ENCODE measurements around the gene SCFD2. TPM values are rescaled to one million over a fixed set of nuclear protein-coding genes. Genes with fewer than 3 reads are reported as not detected.

Gene SCFD2
- total RNA-seq, 1 donor from 2014 or later, result 10.7 TPM

GRCh38 chr4:52880994-52881393 is 484.9 kb downstream of the SCFD2 start:
- Mint-ChIP-seq H3K36me3 (ENCODE audit: low read depth) (peaks cover 8% of the 10 kb centered on the region), H3K4me1 (ENCODE audit: low read depth) (no peaks in the 10 kb centered on the region), H3K4me3 (ENCODE audit: unreplicated experiment) (no peak overlapping the region), H3K9me3 (ENCODE audit: low read depth) (no peaks in the 10 kb centered on the region), H3K27ac (ENCODE audit: unreplicated experiment) (no peak overlapping the region), H3K27me3 (ENCODE audit: low read depth) (no peaks in the 10 kb centered on the region)
- DNase-seq (ENCODE audit: low spot score), result no peak
- TF ChIP-seq CTCF (IDR thresholded peaks at IDR 0.05), result no peak

GRCh38 chr4:52879471-52879870 is 486.4 kb downstream of the SCFD2 start:
- no peak for TF ChIP-seq CTCF (IDR thresholded peaks at IDR 0.05)
- H3K9me3 Mint-ChIP-seq (ENCODE audit: low read depth), result no peaks in the 10 kb centered on the region
- no peak overlapping the region for H3K27ac Mint-ChIP-seq (ENCODE audit: unreplicated experiment)
- H3K4me1 Mint-ChIP-seq (ENCODE audit: low read depth), result no peaks in the 10 kb centered on the region
- peaks cover 8% of the 10 kb centered on the region for H3K36me3 Mint-ChIP-seq (ENCODE audit: low read depth)
- no peak overlapping the region for H3K4me3 Mint-ChIP-seq (ENCODE audit: unreplicated experiment)
- no peaks in the 10 kb centered on the region for H3K27me3 Mint-ChIP-seq (ENCODE audit: low read depth)
- DNase-seq (ENCODE audit: low spot score), result no peak

- no peak for TF ChIP-seq CTCF (IDR thresholded peaks at IDR 0.05)
- H3K4me1 Mint-ChIP-seq (ENCODE audit: low read depth), result no peaks in the 10 kb centered on the region
Observed at GRCh38 chr4:52877694-52878093, 488.2 kb downstream of the SCFD2 start.

GRCh38 chr4:52877036-52877435 is 488.8 kb downstream of the SCFD2 start:
- no peaks in the 10 kb centered on the region for H3K27me3 Mint-ChIP-seq (ENCODE audit: low read depth)
- H3K4me1 Mint-ChIP-seq (ENCODE audit: low read depth), result no peaks in the 10 kb centered on the region
- H3K36me3 Mint-ChIP-seq (ENCODE audit: low read depth), result peaks cover 10% of the 10 kb centered on the region
- no peak for DNase-seq (ENCODE audit: low spot score)
- no peak overlapping the region for H3K4me3 Mint-ChIP-seq (ENCODE audit: unreplicated experiment)
- H3K27ac Mint-ChIP-seq (ENCODE audit: unreplicated experiment), result no peak overlapping the region
- H3K9me3 Mint-ChIP-seq (ENCODE audit: low read depth), result no peaks in the 10 kb centered on the region
- TF ChIP-seq CTCF (IDR thresholded peaks at IDR 0.05), result no peak

More at GRCh38 chr4:52877694-52878093, 488.2 kb downstream of the SCFD2 start:
- Mint-ChIP-seq H3K27ac (ENCODE audit: unreplicated experiment) (no peak overlapping the region), H3K36me3 (ENCODE audit: low read depth) (peaks cover 9% of the 10 kb centered on the region), H3K9me3 (ENCODE audit: low read depth) (no peaks in the 10 kb centered on the region), H3K27me3 (ENCODE audit: low read depth) (no peaks in the 10 kb centered on the region), H3K4me3 (ENCODE audit: unreplicated experiment) (no peak overlapping the region)
- no peak for DNase-seq (ENCODE audit: low spot score)

- no peaks in the 10 kb centered on the region for H3K4me1 Mint-ChIP-seq (ENCODE audit: low read depth)
- no peak for TF ChIP-seq CTCF (IDR thresholded peaks at IDR 0.05)
- no peak overlapping the region for H3K27ac Mint-ChIP-seq (ENCODE audit: unreplicated experiment)
- no peak for DNase-seq (ENCODE audit: low spot score)
- H3K27me3 Mint-ChIP-seq (ENCODE audit: low read depth), result no peaks in the 10 kb centered on the region
- H3K9me3 Mint-ChIP-seq (ENCODE audit: low read depth), result no peaks in the 10 kb centered on the region
- peaks cover 8% of the 10 kb centered on the region for H3K36me3 Mint-ChIP-seq (ENCODE audit: low read depth)
- H3K4me3 Mint-ChIP-seq (ENCODE audit: unreplicated experiment), result no peak overlapping the region
Observed at GRCh38 chr4:52876069-52876468, 489.8 kb downstream of the SCFD2 start.
